NCI-H748 (cell line): ENCODE measurements around the gene MDH2.
"Not testable (repeated sequence)": the region's sequence is repeated elsewhere in the genome, so short reads cannot be mapped to it uniquely, and the experiment has no call there.

Experiments
- DNase-seq: peaks from one replicate; lab custom pipeline; 2025; ENCODE audit not compliant: unreplicated experiment; lab: John Stamatoyannopoulos, UW

MDH2 gene

GRCh38 chr7:76071316-76072242 lies 23.7 kb downstream of the MDH2 start:
- DNase-seq = no peak

DNA sequence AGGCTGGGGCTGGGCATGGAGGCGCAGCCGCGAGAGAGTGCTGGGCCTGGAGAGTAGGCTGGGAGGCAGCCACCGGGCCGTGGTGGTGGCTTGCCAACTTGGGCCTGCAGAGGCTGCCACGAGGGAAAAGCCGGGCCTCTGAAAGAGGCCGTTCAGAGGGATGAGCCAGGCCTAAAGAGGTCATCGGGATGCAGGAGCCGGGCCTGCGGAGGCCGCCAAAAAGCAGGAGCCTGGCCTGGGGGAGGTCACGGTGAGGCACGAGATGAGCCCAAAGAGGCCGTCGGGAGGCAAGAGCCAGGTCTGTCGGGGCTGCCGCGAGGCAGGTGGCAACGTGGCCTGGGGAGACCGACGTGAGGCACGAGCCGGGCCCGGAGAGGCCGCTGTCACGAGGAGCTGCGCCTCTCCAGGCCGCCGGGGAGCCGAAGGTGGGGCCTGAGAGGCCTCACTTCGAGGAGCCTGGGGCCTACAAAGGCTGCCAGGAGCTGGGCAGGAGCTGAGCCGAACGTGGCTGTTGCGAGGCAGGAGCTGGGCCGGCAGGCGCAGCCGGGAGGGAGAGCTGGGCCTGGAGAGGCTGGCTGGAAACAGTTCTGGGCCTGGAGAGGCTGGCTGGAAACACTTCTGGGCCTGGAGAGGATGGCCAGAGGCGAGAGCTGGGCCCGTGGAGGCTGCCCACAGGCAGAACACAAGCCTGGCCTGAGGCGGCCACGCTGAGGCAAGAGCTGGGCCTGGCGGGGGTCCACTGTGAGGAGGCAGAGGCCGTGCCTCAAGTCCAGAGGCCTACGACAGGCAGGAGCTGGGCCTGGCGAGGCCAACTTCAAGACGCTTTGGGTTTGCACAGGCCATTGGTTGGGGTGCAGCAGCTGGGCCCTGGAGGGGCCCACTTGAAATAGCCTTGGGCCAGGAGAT lies 24.6 kb downstream of the MDH2 start:
- DNase-seq = no peak

DNA sequence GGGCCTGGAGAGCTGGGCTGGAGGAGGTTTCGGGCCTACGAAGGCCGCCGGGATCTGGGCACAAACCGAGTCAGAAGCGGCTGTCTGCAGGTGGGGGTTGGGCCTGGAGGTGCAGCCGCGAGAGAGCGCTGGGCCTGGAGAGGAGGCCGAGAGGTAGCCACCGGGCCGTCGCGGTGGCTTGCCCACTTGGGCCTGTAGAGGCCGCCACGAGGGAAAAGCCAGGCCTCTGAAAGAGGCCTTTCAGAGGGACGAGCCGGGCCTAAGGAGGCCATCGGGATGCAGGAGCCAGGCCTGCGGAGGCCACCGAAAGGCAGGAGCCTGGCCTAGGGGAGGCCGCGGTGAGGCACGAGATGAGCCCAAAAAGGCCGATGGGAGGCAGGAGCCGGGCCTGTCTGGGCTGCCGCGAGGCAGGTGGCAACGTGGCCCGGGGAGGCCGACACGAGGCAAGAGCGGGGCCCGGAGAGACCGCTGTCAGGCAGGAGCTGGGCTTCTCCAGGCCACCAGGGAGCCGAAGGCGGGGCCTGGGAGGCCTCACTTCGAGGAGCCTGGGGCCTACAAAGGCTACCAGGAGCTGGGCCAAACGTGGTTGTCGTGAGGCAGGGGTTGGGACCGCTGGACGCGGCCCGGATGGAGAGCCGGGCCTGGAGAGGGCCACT lies 25.6 kb downstream of the MDH2 start:
- DNase-seq = no peak

DNA sequence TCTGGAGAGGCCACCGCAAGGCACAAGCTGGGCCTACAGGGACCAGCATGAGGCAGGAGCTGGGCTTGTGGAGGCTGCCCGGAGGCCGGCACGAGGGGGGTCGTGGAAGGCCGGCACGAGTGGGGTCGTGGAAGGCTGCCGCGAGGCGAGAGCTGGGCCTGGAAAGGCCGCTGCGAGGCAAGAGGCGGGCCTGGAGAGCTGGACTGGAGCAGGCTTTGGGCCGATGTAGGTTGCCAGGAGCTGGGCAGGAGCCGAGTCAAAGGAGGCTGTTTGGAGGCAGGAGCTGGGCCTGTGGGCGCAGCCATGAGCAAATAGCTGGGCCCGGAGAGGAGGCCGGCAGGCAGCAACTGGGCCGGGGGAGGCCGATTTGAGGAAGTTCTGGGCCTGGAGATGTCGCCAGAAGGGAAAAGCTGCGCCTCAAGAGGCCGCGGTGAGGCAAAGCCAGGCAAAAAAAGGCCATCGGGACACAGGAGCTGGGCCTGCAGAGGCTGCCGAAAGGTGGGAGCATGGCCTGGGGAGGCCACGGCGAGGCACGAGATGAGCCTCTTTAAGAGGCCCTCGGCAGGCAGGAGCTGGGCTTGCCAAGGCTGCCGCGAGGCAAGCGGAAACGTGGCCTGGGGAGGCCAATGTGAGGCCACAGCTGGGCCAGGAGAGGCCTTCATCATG lies 26.5 kb downstream of the MDH2 start:
- DNase-seq = no peak

GRCh38 chr7:76074972-76075370 lies 27.1 kb downstream of the MDH2 start:
- no peak for DNase-seq

GRCh38 chr7:76076995-76077394 lies 29.1 kb downstream of the MDH2 start:
- no peak for DNase-seq

DNA sequence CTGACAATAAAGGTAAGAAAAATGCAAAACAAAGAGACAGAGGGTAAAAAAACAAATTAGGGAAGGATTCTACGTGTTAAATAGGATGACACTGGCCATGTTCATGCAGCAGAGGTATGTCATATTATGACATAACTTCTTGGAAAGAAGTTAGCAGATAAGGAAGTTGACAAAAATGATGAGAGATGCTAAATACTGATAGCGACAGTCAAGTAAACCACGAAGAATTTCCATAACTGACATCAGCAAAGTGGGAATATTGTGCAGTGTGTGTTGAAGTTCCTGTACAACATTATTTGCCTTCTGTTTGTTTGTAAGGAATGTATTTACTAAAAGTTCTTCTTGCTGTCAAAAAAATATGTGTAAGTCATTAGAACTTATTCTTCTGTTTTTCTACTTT lies 29.5 kb downstream of the MDH2 start:
- no peak for DNase-seq

DNA sequence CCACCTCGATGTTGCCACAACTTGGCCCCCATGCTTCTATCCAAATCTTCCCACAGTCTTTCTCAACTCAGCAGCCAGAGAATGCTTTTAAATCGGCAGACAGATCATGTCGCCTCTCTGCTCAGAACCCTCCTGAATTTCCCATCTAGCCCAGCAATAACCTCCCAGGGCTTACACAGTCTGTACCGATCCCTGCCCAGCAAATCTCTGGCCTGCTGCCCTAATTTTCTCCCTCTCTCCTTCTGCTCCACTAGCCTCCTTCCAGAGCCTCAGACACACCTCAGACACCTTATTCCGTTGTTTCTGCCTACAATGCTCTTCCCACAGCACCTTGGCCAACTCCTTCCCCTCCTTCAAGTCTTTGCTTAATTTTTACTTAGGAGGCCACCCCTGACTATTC lies 32.3 kb downstream of the MDH2 start:
- no peak for DNase-seq

DNA sequence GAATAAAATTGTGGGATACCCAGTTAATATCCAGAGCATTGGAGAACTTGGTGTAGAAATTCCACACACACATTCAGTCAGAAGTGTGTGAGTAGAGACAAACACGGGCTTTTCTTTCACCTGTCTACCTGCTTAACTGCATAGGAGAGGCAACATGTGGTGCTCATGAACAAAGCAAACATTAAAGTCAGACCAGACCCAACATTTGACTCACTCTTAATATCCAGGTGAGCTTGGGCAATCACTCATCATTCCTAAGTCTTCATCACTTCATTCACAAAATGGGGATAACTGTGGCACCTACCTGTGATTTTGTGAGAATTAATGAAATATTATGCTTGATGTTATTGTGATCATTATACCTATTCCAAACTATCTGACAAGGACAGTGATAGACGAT lies 36.2 kb downstream of the MDH2 start:
- DNase-seq = not testable (repeated sequence)

DNA sequence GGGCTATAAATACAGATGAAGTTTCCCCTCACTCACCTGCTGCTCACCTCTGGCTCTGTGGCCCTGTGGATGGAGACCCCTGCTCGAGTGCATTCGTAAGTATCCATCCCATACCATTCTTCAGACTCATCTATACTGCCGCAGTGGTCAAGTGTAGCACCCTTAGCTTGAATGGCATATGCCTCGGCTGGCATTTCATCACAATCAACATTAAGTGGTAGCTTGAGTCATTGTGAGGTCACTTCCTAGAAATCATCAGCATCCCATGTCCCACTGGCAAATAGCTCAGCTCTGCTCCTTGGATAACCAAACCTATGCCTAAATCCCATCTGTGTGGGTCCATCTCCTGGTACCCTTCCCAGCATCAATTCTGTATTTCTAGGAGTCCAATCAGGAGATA lies 38.2 kb downstream of the MDH2 start:
- no peak for DNase-seq

DNA sequence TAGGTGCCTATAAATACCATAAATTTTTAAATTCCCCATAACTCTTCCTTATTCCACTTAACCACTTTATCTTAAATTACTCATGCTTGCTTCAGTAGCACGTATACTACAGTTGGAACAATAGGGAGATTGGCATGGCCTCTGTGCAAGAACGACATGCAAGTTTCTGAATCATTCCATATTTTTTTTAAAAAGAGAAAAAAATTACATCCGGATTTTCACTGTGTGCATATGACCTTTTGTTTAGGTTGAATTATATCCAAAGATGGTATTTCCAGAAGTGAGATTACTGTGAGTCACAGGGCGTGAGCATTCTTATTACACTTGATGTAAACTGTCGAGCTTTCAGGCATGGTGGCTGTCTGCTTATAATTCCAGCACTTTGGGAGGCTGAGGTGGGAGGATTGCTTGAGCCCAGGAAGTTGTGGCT lies 39.5 kb downstream of the MDH2 start:
- DNase-seq = not testable (repeated sequence)

GRCh38 chr7:76089865-76090475 lies 42.1 kb downstream of the MDH2 start:
- DNase-seq = no peak

- no peak for DNase-seq
These were observed 43.6 kb downstream of the MDH2 start for GRCh38 chr7:76091506-76091905.

- DNase-seq = not testable (repeated sequence)
These were observed 45.6 kb downstream of the MDH2 start for GRCh38 chr7:76093531-76093930.

GRCh38 chr7:76094326-76094725 lies 46.4 kb downstream of the MDH2 start:
- DNase-seq = not testable (repeated sequence)

GRCh38 chr7:76095908-76096307 lies 48.0 kb downstream of the MDH2 start:
- DNase-seq = no peak

DNA sequence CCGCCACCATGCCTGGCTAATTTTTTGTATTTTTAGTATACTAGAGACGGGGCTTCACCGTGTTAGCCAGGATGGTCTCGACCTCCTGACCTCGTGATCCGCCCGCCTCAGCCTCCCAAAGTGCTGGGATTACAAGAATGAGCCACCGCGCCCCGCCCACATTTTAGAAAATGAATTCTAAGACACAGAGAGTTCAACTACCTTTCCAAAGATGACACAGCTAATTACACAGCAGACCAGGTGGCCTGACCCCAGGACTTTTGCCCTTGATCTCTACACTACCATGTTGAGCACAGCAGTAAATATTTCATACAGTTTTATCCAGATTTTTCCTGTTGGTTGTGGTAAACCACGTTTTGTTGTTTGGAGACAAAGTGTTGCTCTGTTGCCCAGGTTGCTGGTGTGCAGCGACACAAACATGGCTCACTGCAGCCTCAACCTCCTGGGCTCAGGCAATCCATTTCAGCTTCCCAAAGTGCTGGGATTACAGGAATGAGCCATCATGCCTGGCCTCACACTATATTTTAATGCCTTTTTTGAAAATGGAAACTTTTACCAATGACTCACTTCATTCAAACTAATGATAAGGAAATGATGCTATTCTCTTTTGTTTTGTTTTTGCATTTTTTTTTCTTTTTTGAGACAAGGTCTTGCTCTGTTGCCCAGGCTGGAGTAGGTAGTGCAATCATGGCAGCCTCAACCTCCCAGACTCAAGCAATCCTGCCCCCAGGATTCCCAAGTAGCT lies 54.0 kb downstream of the MDH2 start:
- DNase-seq = not testable (repeated sequence)

DNA sequence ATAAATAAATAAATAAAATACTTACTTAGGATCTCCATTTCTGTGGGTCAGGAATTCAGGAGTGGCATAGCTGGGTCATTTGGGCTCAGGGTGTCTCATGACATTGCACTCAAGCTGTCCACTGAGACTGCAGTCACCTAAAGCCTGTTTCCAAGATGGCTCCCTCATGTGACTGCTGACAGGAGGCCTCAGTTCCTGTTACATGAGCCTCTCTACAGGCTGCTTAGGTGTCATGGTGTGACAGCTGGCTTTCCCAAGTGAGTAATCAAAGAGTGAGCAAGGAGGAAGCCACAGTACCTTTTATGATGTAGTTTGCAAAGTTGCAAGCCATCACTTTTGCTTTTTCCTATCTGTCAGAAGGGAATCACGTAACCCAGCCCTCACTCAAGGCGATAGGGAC lies 55.9 kb downstream of the MDH2 start:
- DNase-seq = not testable (repeated sequence)

DNA sequence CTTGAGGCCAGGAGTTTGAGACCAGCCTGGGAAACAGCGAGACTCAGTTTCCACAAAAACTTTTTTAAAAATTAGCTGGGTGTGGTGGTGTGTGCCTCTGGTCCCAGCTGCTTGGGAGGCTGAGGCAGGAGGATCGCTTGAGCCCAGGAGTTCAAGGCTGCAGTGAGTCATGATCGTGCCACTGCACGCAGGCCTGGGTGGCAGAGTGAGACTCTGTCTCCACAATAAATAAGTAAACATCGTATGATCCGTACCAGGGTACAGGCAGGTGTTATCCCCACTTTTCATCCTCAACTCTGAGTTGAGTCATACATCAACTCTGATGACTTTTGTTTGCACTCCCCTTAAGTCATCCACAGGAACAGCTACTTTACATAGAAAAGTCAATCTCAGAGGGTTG lies 58.2 kb downstream of the MDH2 start:
- DNase-seq = not testable (repeated sequence)

DNA sequence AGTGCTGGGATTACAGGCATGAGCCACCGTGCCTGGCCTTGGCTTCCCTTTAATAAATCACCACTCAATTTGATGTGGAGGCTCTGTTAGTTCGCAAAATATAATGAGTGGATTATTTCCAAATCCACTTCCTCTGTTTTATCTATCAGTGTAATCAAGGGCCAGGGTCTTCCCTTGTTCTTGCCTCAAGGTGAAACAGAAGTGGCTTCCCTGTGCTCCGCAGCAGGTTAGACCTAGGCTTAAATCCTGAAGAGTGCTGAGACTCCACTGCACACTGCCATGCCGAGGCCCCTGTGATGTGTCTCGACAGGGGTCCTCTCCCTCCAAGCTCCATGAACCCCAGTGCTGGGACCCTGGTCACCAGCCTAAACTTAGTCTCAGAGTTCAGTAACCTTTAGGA lies 59.0 kb downstream of the MDH2 start:
- no peak for DNase-seq
